Astrocyte (in vitro differentiated cells and primary cell): ENCODE results near the gene SCYL1. TPM values are rescaled to one million over a fixed set of nuclear protein-coding genes. Genes with fewer than 3 reads are reported as not detected.

Experiments used
- DNase-seq: peaks from one replicate; pipeline ENCODE4 v3.0.0-alpha.2; 2010; ENCODE audit warnings: low read depth
- FAIRE-seq: peaks from 2 replicates; lab custom pipeline; 2011; peaks lifted over from hg19 to GRCh38; lab: Jason Lieb, UNC
- H2AFZ ChIP-seq: 2 replicates; pipeline ENCODE4 v1.6.0; 2012; ENCODE audit warnings: low read depth, low read length, inconsistent platforms
- H3K27ac ChIP-seq: 2 replicates; pipeline ENCODE4 v1.5.1; 2011; ENCODE audit warnings: low read depth, low read length, inconsistent platforms
- H3K27me3 ChIP-seq: 2 replicates; pipeline ENCODE4 v1.6.0; 2011; ENCODE audit warnings: low read length, inconsistent platforms; ENCODE audit not compliant: insufficient read depth
- H3K36me3 ChIP-seq: 2 replicates; pipeline ENCODE4 v1.5.1; 2011; ENCODE audit warnings: low read length, inconsistent platforms; ENCODE audit not compliant: insufficient read depth
- H3K4me1 ChIP-seq: 2 replicates; pipeline ENCODE4 v1.5.1; 2011; ENCODE audit warnings: low read length, inconsistent platforms; ENCODE audit not compliant: insufficient read depth
- H3K4me2 ChIP-seq: 2 replicates; pipeline ENCODE4 v1.6.0; 2012; ENCODE audit warnings: low read length, inconsistent platforms
- H3K4me3 ChIP-seq: 2 replicates; pipeline ENCODE4 v1.5.1; 2011; ENCODE audit warnings: low read depth, mild to moderate bottlenecking, low read length, inconsistent platforms; ENCODE audit not compliant: insufficient read depth
- H3K79me2 ChIP-seq: 2 replicates; pipeline ENCODE4 v1.6.0; 2012; ENCODE audit warnings: mild to moderate bottlenecking, low read length, inconsistent platforms; ENCODE audit not compliant: insufficient read depth
- H3K9ac ChIP-seq: 2 replicates; pipeline ENCODE4 v1.6.0; 2012; ENCODE audit warnings: mild to moderate bottlenecking, low read length, inconsistent platforms
- H3K9me3 ChIP-seq: 2 replicates; pipeline ENCODE4 v1.5.1; 2012; ENCODE audit warnings: low read depth, mild to moderate bottlenecking, low read length, inconsistent platforms; ENCODE audit not compliant: insufficient read depth
- H4K20me1 ChIP-seq: 2 replicates; pipeline ENCODE4 v1.6.0; 2012; ENCODE audit warnings: low read length, inconsistent platforms; ENCODE audit not compliant: insufficient read depth
- H3K27ac Mint-ChIP-seq: one replicate; pipeline ENCODE4 v1.8.0; 2021; ENCODE audit warnings: mild to moderate bottlenecking, mixed read lengths; ENCODE audit not compliant: unreplicated experiment
- H3K27me3 Mint-ChIP-seq: one replicate; pipeline ENCODE4 v1.8.0; 2021; ENCODE audit warnings: low read depth, mixed read lengths; ENCODE audit not compliant: unreplicated experiment
- H3K36me3 Mint-ChIP-seq: one replicate; pipeline ENCODE4 v1.8.0; 2021; ENCODE audit warnings: low read depth, mixed read lengths; ENCODE audit not compliant: unreplicated experiment
- H3K4me1 Mint-ChIP-seq: one replicate; pipeline ENCODE4 v1.8.0; 2021; ENCODE audit warnings: low read depth, mixed read lengths; ENCODE audit not compliant: unreplicated experiment
- H3K4me3 Mint-ChIP-seq: one replicate; pipeline ENCODE4 v1.8.0; 2021; ENCODE audit warnings: mild to moderate bottlenecking, moderate library complexity, mixed read lengths; ENCODE audit not compliant: unreplicated experiment
- H3K9me3 Mint-ChIP-seq: one replicate; pipeline ENCODE4 v1.8.0; 2021; ENCODE audit warnings: mild to moderate bottlenecking, mixed read lengths; ENCODE audit not compliant: unreplicated experiment
- EZH2 ChIP-seq: IDR thresholded peaks from 2 replicates; pipeline ENCODE4 v1.6.1; 2012; ENCODE audit warnings: mild to moderate bottlenecking, low read length, inconsistent platforms; ENCODE audit not compliant: insufficient read depth
- total RNA-seq: library from RNA; stranded (reverse); gene quantifications from 2 replicates; pipeline ENCODE4 v1.2.1, GENCODE V29; 2021
- TF ChIP-seq, protein P1 (sequence below): IDR thresholded peaks from 2 replicates; pipeline ENCODE4 v1.5.1; 2011; ENCODE audit warnings: low read depth, mild to moderate bottlenecking, inconsistent platforms, low read length, moderate library complexity; ENCODE audit not compliant: insufficient read depth

SCYL1 gene
- total RNA-seq, 1 donor from 2014 or later: 106 TPM

DNA sequence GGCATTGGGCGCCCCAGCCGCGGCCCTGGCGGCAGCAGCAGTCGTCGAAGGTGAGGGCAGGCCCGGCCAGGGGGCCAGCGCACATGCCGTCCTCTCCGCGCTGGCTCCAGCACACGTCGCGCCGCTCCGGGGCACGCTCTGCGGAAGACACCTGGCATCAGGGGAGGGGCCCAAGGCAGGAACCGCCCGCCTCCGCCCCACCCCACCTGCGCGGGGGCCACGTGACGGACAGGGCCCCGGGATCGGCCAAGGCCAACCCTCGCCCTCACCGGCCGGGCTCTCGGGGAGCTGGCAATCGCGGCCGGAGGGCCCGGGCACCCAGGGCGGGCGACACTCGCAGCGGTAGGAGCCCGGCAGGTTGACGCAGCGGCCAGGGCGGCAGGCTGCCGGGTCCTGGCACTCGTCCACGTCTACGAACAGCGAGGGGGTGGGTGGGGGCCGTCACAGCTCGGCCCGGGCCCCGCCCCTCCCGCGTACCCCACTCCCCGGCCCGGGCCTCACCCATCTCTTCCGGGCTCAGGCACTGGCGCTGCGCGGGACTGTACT lies 14.9 kb downstream of the SCYL1 start:
- Histone ChIP-seq H4K20me1 (peaks cover 76% of the 10 kb centered on the region), H3K4me2 (peak overlapping the region; percentile 91), H3K36me3 (peaks cover 16% of the 10 kb centered on the region), H2AFZ (peak overlapping the region; percentile 32), H3K9ac (peak overlapping the region; percentile 41), H3K27ac (no peak overlapping the region), H3K4me3 (peak overlapping the region; percentile 45), H3K79me2 (no peaks in the 10 kb centered on the region), H3K9me3 (no peaks in the 10 kb centered on the region), H3K4me1 (peaks cover 8% of the 10 kb centered on the region), H3K27me3 (no peaks in the 10 kb centered on the region)
- H3K4me1 Mint-ChIP-seq: peaks cover 4% of the 10 kb centered on the region
- no peaks in the 10 kb centered on the region for H3K9me3 Mint-ChIP-seq
- peak overlapping the region; percentile 71 for H3K4me3 Mint-ChIP-seq
- peaks cover 13% of the 10 kb centered on the region for H3K27me3 Mint-ChIP-seq
- no peak for DNase-seq
- peaks cover 8% of the 10 kb centered on the region for H3K36me3 Mint-ChIP-seq
- TF ChIP-seq, protein P1, sequence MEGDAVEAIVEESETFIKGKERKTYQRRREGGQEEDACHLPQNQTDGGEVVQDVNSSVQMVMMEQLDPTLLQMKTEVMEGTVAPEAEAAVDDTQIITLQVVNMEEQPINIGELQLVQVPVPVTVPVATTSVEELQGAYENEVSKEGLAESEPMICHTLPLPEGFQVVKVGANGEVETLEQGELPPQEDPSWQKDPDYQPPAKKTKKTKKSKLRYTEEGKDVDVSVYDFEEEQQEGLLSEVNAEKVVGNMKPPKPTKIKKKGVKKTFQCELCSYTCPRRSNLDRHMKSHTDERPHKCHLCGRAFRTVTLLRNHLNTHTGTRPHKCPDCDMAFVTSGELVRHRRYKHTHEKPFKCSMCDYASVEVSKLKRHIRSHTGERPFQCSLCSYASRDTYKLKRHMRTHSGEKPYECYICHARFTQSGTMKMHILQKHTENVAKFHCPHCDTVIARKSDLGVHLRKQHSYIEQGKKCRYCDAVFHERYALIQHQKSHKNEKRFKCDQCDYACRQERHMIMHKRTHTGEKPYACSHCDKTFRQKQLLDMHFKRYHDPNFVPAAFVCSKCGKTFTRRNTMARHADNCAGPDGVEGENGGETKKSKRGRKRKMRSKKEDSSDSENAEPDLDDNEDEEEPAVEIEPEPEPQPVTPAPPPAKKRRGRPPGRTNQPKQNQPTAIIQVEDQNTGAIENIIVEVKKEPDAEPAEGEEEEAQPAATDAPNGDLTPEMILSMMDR: no peak
- TF ChIP-seq EZH2: no peak
- H3K27ac Mint-ChIP-seq: no peak overlapping the region
- no peak for FAIRE-seq

DNA sequence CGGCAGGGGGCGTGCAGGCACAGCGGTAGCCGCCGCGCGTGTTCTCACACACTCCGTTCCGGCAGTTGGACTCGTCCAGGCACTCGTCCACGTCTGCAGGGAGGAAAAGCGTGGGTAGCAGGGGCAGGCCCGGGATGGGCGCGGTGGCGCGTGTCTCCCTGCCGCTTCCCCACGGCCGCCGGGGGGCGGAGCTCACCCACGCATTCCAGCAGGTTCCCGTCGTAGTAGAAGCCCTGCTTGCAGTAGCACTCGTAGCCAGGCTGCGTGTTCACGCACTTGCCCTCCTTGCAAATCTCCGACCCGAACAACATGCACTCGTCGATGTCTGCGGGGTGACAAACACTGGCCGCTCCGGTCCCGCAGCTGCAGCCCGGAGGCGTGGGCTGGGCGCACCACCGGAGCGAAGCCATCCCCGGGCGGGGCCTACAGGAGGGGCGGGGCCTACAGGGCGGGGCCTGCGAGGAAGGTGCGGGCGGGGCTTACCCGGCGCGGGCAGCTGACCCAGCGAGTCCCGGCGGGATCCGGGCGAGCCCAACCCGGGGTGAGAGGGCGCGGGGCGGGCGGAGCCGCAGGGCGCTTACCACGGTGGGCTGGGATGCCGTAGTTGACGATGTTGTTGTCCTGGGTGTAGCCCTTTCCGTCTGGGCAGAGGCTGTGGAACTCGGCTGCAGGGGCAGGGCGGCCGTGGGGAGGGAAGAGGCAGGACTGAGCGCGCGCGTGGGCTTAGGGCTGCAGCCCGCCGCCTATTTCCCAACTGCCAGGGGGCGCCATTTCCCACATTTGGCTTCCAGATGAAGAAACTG lies 15.6 kb downstream of the SCYL1 start:
- H3K4me2 ChIP-seq: peak overlapping the region; percentile 91
- Mint-ChIP-seq H3K27me3 (peaks cover 20% of the 10 kb centered on the region), H3K36me3 (peaks cover 13% of the 10 kb centered on the region), H3K27ac (no peak overlapping the region), H3K4me1 (peaks cover 4% of the 10 kb centered on the region), H3K9me3 (peaks cover 3% of the 10 kb centered on the region), H3K4me3 (peak overlapping the region; percentile 79)
- FAIRE-seq: no peak
- H3K4me1 ChIP-seq: peaks cover 8% of the 10 kb centered on the region
- H3K27ac ChIP-seq: no peak overlapping the region
- H2AFZ ChIP-seq: peak overlapping the region; percentile 58
- peaks cover 76% of the 10 kb centered on the region for H4K20me1 ChIP-seq
- H3K9me3 ChIP-seq: no peaks in the 10 kb centered on the region
- no peaks in the 10 kb centered on the region for H3K79me2 ChIP-seq
- peak; percentile 73 for DNase-seq
- TF ChIP-seq EZH2: no peak
- TF ChIP-seq, protein P1: peak; percentile 60
- H3K9ac ChIP-seq: peak overlapping the region; percentile 49
- peaks cover 19% of the 10 kb centered on the region for H3K36me3 ChIP-seq
- peak overlapping the region; percentile 45 for H3K4me3 ChIP-seq
- no peaks in the 10 kb centered on the region for H3K27me3 ChIP-seq
